Transverse colon (tissue), 4 donors: ENCODE measurements around the gene C20orf96. TPM values are rescaled to one million over a fixed set of nuclear protein-coding genes. Genes with fewer than 3 reads are reported as not detected.

ENCODE experiments used
- DNase-seq: peaks from one replicate; pipeline ENCODE4 v3.0.0-alpha.2; 2019
- H3K27ac ChIP-seq, 4 donors: fragments of 200-600 bp; sonication (generic); 2 replicates each; pipeline ENCODE4 v1.5.1; 2016 to 2018; ENCODE audit warnings: inconsistent platforms in 4 of 4
- H3K27me3 ChIP-seq: fragments of 200-600 bp; sonication (generic); 2 replicates; pipeline ENCODE4 v1.5.1; 2017; ENCODE audit warnings: inconsistent platforms
- H3K36me3 ChIP-seq, 4 donors: fragments of 200-600 bp; sonication (generic); 2 replicates each; pipeline ENCODE4 v1.5.1; 2017 to 2019; ENCODE audit warnings: inconsistent platforms in 4 of 4
- H3K4me1 ChIP-seq, 4 donors: fragments of 200-600 bp; sonication (generic); 2 replicates each; pipeline ENCODE4 v1.5.1; 2017 to 2020; ENCODE audit warnings: inconsistent platforms in 4 of 4
- H3K4me3 ChIP-seq, 4 donors: fragments of 200-600 bp; sonication (generic); 1 replicate in 1 of 4; 2 replicates in 3 of 4; pipeline versions ENCODE4 v1.5.1 to v1.6.1; 2017 to 2019; ENCODE audit warnings: inconsistent platforms in 4 of 4
- H3K9me3 ChIP-seq, 2 donors: fragments of 200-600 bp; sonication (generic); 2 replicates each; pipeline ENCODE4 v1.5.1; 2017 to 2019; ENCODE audit warnings: inconsistent platforms in 2 of 2
- CTCF ChIP-seq, 5 experiments: fragments of 200-600 bp in 3 of 5; fragments of 450-650 bp in 2 of 5; sonication (generic) in 3 of 5; IDR thresholded peaks; 1 replicate in 2 of 5; 2 replicates in 3 of 5; pipeline ENCODE4 v1.5.1; 2016 to 2017; ENCODE audit warnings: antibody characterized with exemption in 5 of 5, inconsistent platforms in 3 of 5, mild to moderate bottlenecking in 2 of 5, moderate library complexity in 1 of 5
- EP300 ChIP-seq: sonication (generic); formaldehyde crosslinking; IDR thresholded peaks from one replicate; pipeline ENCODE4 v1.6.1; 2017; ENCODE audit warnings: antibody characterized with exemption, low read depth
- POLR2A ChIP-seq: fragments of 450-650 bp; IDR thresholded peaks from one replicate; pipeline ENCODE4 v1.6.1; 2016; ENCODE audit warnings: antibody characterized with exemption, mild to moderate bottlenecking, moderate library complexity
- POLR2AphosphoS5 ChIP-seq, 3 donors: sonication (generic); formaldehyde crosslinking; IDR thresholded peaks; one replicate each; pipeline ENCODE4 v1.6.1; 2016; ENCODE audit warnings: antibody characterized with exemption in 3 of 3
- WGBS, 2 donors: methylation state at CpG; one replicate each; pipeline ENCODE4 v1.1.5; 2018; ENCODE audit warnings: low coverage in 1 of 2; 5-methylcytosine and 5-hydroxymethylcytosine counted together
- in situ Hi-C, 4 donors: fragments of 200-750 bp; cut with MboI; loops; one replicate each; pipeline versions ENCODE4 v1.15.0 to v1.15.1; 2017; ENCODE audit warnings: low sequenced_read_pairs in 3 of 4, low pct_ligation_motif_present in 1 of 4, low pct_unique_long_range_greater_than_20kb in 1 of 4
- intact Hi-C: fragments of 100-400 bp; cut with DNase I; formaldehyde crosslinking; loops from one replicate; pipeline ENCODE4 v1.15.1; 2023; ENCODE audit warnings: low total_unique reads
- total RNA-seq, 4 donors: library from RNA; depleted of rRNA; stranded (reverse); fragments of >200 nt; gene quantifications; one replicate each; pipeline ENCODE4 v1.1.0, GENCODE V29; 2016

The C20orf96 gene
- total RNA-seq, 4 donors from 2014 or later, result 3.0 to 97.3 (median 3.7) TPM

DNA sequence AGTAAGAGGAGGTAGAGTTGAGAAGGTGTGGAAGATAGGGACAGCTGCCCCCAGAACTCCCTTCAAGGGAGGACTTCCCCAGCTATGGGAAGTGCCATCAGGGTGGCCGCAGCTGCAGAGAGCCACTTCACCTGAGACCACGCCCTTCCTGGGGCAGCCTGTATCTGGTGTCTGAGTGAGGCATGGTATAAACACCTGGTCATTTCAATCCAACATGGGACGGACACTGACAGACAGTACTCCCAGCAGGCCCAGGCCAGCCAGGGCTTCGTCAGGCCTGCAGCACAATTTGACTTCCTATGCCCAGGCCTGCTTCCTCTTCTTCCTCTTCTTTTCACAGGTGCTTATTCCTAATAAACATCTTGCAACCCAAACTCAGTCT is 39.3 kb upstream of the C20orf96 start:
- Histone ChIP-seq H3K4me3 (no peak overlapping the region), H3K27me3 (no peaks in the 10 kb centered on the region), H3K4me1 (peaks cover 0 to 31% (median 21%) of the 10 kb centered on the region in 4 donors), H3K27ac (no peak overlapping the region), H3K36me3 (no peaks in the 10 kb centered on the region), H3K9me3 (no peaks in the 10 kb centered on the region)
- WGBS, 2 donors, result 60 to 73% methylated on average over 1 to 4 of the region's 4 CpGs
- intact Hi-C loops (loop anchor here (10.0 kb wide), 1 partner anchor 55 kb away; no protein-coding TSS in a partner anchor), in situ Hi-C loops (no loop called here)
- TF ChIP-seq CTCF (IDR thresholded peaks at IDR 0.05) (no peak), EP300 (no peak), POLR2AphosphoS5 (IDR thresholded peaks at IDR 0.05) (no peak), POLR2A (no peak)
- peak; percentile 18 for DNase-seq

DNA sequence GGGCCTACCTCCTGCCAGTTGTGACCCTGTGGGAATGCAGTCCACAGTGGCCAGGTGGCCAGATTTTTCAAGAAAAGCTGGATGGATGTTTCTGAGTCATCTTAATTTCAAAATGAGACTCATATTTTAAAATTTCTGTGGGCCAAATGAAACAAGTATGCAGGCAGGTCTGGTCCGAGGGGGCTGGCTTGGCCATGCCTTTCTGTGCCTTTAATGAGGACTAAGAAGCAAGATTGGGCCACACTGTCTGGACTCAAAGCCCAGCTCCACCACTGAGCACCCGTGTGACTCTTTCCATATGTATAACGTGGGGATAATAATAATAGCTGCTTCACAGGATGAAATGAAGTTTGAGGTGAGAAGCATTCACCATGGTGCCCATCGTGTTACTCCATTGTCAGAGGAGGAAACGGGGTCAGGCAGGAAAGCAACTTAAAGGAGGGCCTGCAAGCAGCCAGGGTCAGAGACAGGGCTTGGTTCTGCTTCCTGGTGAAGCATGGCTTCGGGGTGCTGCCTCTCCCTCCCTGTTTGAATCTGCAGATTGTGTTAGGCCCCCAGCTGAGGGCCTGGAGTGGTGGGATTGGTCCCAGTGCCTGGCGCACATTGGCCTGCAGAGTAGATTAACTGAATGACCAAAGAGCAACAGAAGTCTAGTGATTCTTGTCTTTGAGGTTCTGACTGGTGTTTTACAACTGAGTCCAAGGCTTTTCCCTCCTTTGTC is 38.6 kb upstream of the C20orf96 start:
- no peak for DNase-seq
- H3K4me1 ChIP-seq, result peaks cover 0 to 35% (median 23%) of the 10 kb centered on the region in 4 donors
- no peaks in the 10 kb centered on the region for H3K36me3 ChIP-seq
- peak overlapping the region in 2 of 4 donors; percentile 7 to 98 for H3K27ac ChIP-seq
- WGBS, 2 donors, result 65% methylated on average over 7 of the region's 7 CpGs; no CpG with 5 or more reads in 1 of the 2 donors
- no peak for TF ChIP-seq POLR2AphosphoS5 (IDR thresholded peaks at IDR 0.05)
- TF ChIP-seq CTCF (IDR thresholded peaks at IDR 0.05), result no peak
- TF ChIP-seq EP300, result no peak
- TF ChIP-seq POLR2A, result no peak
- no peak overlapping the region for H3K4me3 ChIP-seq
- H3K9me3 ChIP-seq, result no peaks in the 10 kb centered on the region
- intact Hi-C loops, result loop anchor here (10.0 kb wide), 1 partner anchor 54 kb away; no protein-coding TSS in a partner anchor
- in situ Hi-C loops, result no loop called here
- H3K27me3 ChIP-seq, result no peaks in the 10 kb centered on the region

- TF ChIP-seq EP300 (no peak), POLR2A (no peak), CTCF (IDR thresholded peaks at IDR 0.05) (no peak), POLR2AphosphoS5 (IDR thresholded peaks at IDR 0.05) (no peak)
- WGBS, 2 donors, result 17 to 61% methylated on average over 1 to 31 of the region's 31 CpGs
- no peaks in the 10 kb centered on the region for H3K27me3 ChIP-seq
- H3K4me1 ChIP-seq, result peaks cover 3 to 41% (median 29%) of the 10 kb centered on the region in 4 donors
- no peaks in the 10 kb centered on the region for H3K9me3 ChIP-seq
- in situ Hi-C loops (no loop called here), intact Hi-C loops (loop anchor here (10.0 kb wide), 1 partner anchor 54 kb away; no protein-coding TSS in a partner anchor)
- H3K36me3 ChIP-seq, result no peaks in the 10 kb centered on the region
- peak overlapping the region in 2 of 4 donors; percentile 71 to 74 for H3K4me3 ChIP-seq
- peak overlapping the region; percentile 94 to 98 (median 96) for H3K27ac ChIP-seq
- DNase-seq, result no peak
Measured at GRCh38 chr20:328027-328974, 37.8 kb upstream of the C20orf96 start.
